ENCODE data around the gene ZNF592.
A peak's percentile ranks its signal among the peaks of the same experiment; 100 is the strongest.

The ZNF592 gene

DNA sequence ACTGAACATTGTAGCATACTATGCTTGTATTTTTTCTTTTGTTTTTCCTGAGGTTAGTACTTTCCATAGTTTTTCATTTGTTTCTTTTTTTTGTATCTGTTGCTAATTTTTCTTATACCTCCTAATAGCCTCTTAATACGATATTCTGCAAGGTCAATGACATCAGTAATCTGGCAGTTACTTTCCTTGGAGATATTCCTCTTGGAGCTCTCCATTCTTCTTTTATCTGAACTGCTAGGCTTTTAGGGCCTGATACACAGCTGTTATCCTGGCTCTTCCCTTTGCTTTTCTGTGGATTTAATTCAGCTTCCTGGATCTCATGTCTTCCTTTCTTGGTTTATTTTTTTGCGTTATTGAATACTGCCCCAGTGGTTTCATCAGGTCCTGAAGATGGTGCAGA, 81.6 kb downstream of the ZNF592 start:
- no peak overlapping the region for H3K9ac ChIP-seq (ENCODE audit: low read length)
- no peaks in the 10 kb centered on the region for H3K27me3 ChIP-seq (ENCODE audit: control insufficient read depth, insufficient read depth, low read length)
- no peaks in the 10 kb centered on the region for H3K36me3 ChIP-seq (ENCODE audit: control insufficient read depth, insufficient read depth, low read length)
- no peak overlapping the region for H3K4me3 ChIP-seq (ENCODE audit: low read length)
- peaks cover 12% of the 10 kb centered on the region for H3K4me1 ChIP-seq (ENCODE audit: control insufficient read depth, insufficient read depth, low read length)
- H3K27ac ChIP-seq (ENCODE audit: low read depth, low read length): no peak overlapping the region

GRCh38 chr15:84831028-84831427, 82.6 kb downstream of the ZNF592 start:
- Histone ChIP-seq H3K27ac (ENCODE audit: low read depth, low read length) (peak overlapping the region; percentile 13), H3K4me3 (ENCODE audit: low read length) (no peak overlapping the region), H3K36me3 (ENCODE audit: control insufficient read depth, insufficient read depth, low read length) (no peaks in the 10 kb centered on the region), H3K4me1 (ENCODE audit: control insufficient read depth, insufficient read depth, low read length) (peaks cover 12% of the 10 kb centered on the region), H3K27me3 (ENCODE audit: control insufficient read depth, insufficient read depth, low read length) (no peaks in the 10 kb centered on the region), H3K9ac (ENCODE audit: low read length) (no peak overlapping the region)

DNA sequence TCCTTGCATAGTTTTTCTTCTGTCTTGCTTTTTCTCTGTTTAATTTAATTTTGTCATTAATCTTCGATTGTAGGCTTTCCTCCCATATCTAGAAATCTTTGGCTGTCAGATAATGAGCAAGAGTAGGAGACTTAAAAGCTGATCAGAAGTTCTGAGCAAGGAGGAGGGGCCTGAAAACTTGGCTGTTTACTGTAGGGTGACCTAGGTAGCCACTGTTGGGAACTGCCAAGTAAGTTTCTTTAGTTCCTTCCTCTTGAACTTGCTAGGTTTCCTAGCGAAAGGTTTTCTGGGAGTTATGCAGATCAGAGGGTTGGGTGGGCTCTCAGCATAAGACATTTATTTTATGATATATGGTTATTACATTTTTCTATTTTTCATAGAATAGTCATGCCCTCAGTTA, 83.2 kb downstream of the ZNF592 start:
- Histone ChIP-seq H3K27me3 (ENCODE audit: control insufficient read depth, insufficient read depth, low read length) (no peaks in the 10 kb centered on the region), H3K36me3 (ENCODE audit: control insufficient read depth, insufficient read depth, low read length) (no peaks in the 10 kb centered on the region), H3K27ac (ENCODE audit: low read depth, low read length) (peak overlapping the region; percentile 13), H3K9ac (ENCODE audit: low read length) (no peak overlapping the region), H3K4me3 (ENCODE audit: low read length) (no peak overlapping the region), H3K4me1 (ENCODE audit: control insufficient read depth, insufficient read depth, low read length) (peaks cover 12% of the 10 kb centered on the region)

GRCh38 chr15:84832448-84833040, 84.2 kb downstream of the ZNF592 start:
- no peak overlapping the region for H3K4me3 ChIP-seq (ENCODE audit: low read length)
- no peaks in the 10 kb centered on the region for H3K36me3 ChIP-seq (ENCODE audit: control insufficient read depth, insufficient read depth, low read length)
- H3K27me3 ChIP-seq (ENCODE audit: control insufficient read depth, insufficient read depth, low read length): no peaks in the 10 kb centered on the region
- H3K9ac ChIP-seq (ENCODE audit: low read length): no peak overlapping the region
- H3K27ac ChIP-seq (ENCODE audit: low read depth, low read length): no peak overlapping the region
- peaks cover 12% of the 10 kb centered on the region for H3K4me1 ChIP-seq (ENCODE audit: control insufficient read depth, insufficient read depth, low read length)

- no peak overlapping the region for H3K4me3 ChIP-seq (ENCODE audit: low read length)
- H3K27ac ChIP-seq (ENCODE audit: low read depth, low read length): no peak overlapping the region
- H3K9ac ChIP-seq (ENCODE audit: low read length): no peak overlapping the region
- peaks cover 9% of the 10 kb centered on the region for H3K4me1 ChIP-seq (ENCODE audit: control insufficient read depth, insufficient read depth, low read length)
- no peaks in the 10 kb centered on the region for H3K27me3 ChIP-seq (ENCODE audit: control insufficient read depth, insufficient read depth, low read length)
- H3K36me3 ChIP-seq (ENCODE audit: control insufficient read depth, insufficient read depth, low read length): no peaks in the 10 kb centered on the region
Measured at GRCh38 chr15:84833447-84834228, 85.2 kb downstream of the ZNF592 start.

DNA sequence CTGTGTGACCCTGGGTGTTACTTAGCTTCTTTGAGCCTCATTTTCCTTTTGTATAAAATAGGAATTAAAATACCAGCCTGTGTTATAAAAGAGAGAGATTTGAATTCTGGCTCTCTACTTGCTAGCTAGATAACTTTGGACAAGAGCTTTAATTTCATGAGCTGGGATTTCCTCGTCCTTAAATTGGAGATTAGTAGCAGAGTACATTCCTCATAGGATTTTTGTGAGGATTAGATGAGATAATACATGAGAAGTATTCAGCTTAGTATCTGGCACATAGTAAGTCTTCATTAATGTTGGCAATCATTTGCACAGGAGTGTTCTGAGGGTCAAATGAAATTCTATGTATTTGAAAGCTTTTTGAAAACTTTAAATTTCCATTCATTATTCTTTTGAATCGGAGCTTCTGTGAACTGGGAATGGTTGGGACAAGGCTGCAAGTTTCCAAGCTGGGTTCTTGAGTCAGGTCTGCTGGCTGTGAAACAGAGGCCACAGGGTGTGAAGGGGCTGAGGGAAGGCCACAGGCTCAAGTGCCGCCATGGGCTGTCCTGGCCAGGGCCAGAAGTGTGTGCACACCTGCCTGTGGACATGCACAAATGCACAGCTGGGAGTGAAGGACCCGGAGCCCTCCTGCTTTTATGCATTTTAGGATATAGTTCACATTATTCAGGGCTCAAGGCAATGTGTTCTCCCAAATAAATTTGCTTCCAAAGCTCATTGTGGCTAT, 86.0 kb downstream of the ZNF592 start:
- Histone ChIP-seq H3K27me3 (ENCODE audit: control insufficient read depth, insufficient read depth, low read length) (no peaks in the 10 kb centered on the region), H3K36me3 (ENCODE audit: control insufficient read depth, insufficient read depth, low read length) (no peaks in the 10 kb centered on the region), H3K4me3 (ENCODE audit: low read length) (no peak overlapping the region), H3K27ac (ENCODE audit: low read depth, low read length) (no peak overlapping the region), H3K4me1 (ENCODE audit: control insufficient read depth, insufficient read depth, low read length) (peaks cover 12% of the 10 kb centered on the region), H3K9ac (ENCODE audit: low read length) (no peak overlapping the region)

- Histone ChIP-seq H3K4me3 (ENCODE audit: low read length) (no peak overlapping the region), H3K36me3 (ENCODE audit: control insufficient read depth, insufficient read depth, low read length) (no peaks in the 10 kb centered on the region), H3K27me3 (ENCODE audit: control insufficient read depth, insufficient read depth, low read length) (no peaks in the 10 kb centered on the region), H3K9ac (ENCODE audit: low read length) (no peak overlapping the region), H3K27ac (ENCODE audit: low read depth, low read length) (no peak overlapping the region), H3K4me1 (ENCODE audit: control insufficient read depth, insufficient read depth, low read length) (peaks cover 12% of the 10 kb centered on the region)
Measured at GRCh38 chr15:84834969-84835368, 86.6 kb downstream of the ZNF592 start.

- Histone ChIP-seq H3K27ac (ENCODE audit: low read depth, low read length) (no peak overlapping the region), H3K4me1 (ENCODE audit: control insufficient read depth, insufficient read depth, low read length) (peaks cover 19% of the 10 kb centered on the region), H3K4me3 (ENCODE audit: low read length) (no peak overlapping the region), H3K36me3 (ENCODE audit: control insufficient read depth, insufficient read depth, low read length) (no peaks in the 10 kb centered on the region), H3K27me3 (ENCODE audit: control insufficient read depth, insufficient read depth, low read length) (no peaks in the 10 kb centered on the region), H3K9ac (ENCODE audit: low read length) (no peak overlapping the region)
Measured at GRCh38 chr15:84835661-84836337, 87.4 kb downstream of the ZNF592 start.

GRCh38 chr15:84836844-84837243, 88.5 kb downstream of the ZNF592 start:
- Histone ChIP-seq H3K27ac (ENCODE audit: low read depth, low read length) (no peak overlapping the region), H3K4me3 (ENCODE audit: low read length) (no peak overlapping the region), H3K36me3 (ENCODE audit: control insufficient read depth, insufficient read depth, low read length) (no peaks in the 10 kb centered on the region), H3K9ac (ENCODE audit: low read length) (no peak overlapping the region), H3K27me3 (ENCODE audit: control insufficient read depth, insufficient read depth, low read length) (no peaks in the 10 kb centered on the region), H3K4me1 (ENCODE audit: control insufficient read depth, insufficient read depth, low read length) (peaks cover 25% of the 10 kb centered on the region)

- Histone ChIP-seq H3K4me3 (ENCODE audit: low read length) (no peak overlapping the region), H3K36me3 (ENCODE audit: control insufficient read depth, insufficient read depth, low read length) (no peaks in the 10 kb centered on the region), H3K9ac (ENCODE audit: low read length) (no peak overlapping the region), H3K27ac (ENCODE audit: low read depth, low read length) (peak overlapping the region; percentile 76), H3K27me3 (ENCODE audit: control insufficient read depth, insufficient read depth, low read length) (no peaks in the 10 kb centered on the region), H3K4me1 (ENCODE audit: control insufficient read depth, insufficient read depth, low read length) (peaks cover 16% of the 10 kb centered on the region)
Measured at GRCh38 chr15:84839714-84840113, 91.3 kb downstream of the ZNF592 start.

DNA sequence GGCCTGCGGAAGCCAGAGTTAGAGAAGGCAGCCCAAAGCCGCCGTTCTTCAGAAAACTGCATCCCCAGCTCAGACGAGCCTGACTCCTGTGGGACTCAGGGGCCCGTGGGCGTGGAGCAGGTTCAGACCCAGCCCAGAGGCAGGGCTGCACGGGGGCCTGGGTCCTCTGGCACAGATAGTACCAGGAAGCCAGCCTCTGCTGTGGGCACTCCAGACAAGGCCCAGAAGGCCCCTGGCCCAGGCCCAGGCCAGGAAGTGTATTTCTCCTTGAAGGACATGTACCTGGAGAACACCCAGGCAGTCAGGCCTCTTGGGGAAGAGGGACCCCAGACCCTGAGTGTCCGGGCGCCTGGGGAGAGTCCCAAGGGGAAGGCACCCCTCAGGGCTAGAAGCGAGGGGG, 91.9 kb downstream of the ZNF592 start:
- peaks cover 18% of the 10 kb centered on the region for H3K4me1 ChIP-seq (ENCODE audit: control insufficient read depth, insufficient read depth, low read length)
- H3K9ac ChIP-seq (ENCODE audit: low read length): no peak overlapping the region
- peak overlapping the region; percentile 76 for H3K27ac ChIP-seq (ENCODE audit: low read depth, low read length)

GRCh38 chr15:84840741-84841429, 92.5 kb downstream of the ZNF592 start:
- Histone ChIP-seq H3K4me3 (ENCODE audit: low read length) (no peak overlapping the region), H3K36me3 (ENCODE audit: control insufficient read depth, insufficient read depth, low read length) (no peaks in the 10 kb centered on the region), H3K9ac (ENCODE audit: low read length) (peak overlapping the region; percentile 24), H3K27ac (ENCODE audit: low read depth, low read length) (peak overlapping the region; percentile 76), H3K4me1 (ENCODE audit: control insufficient read depth, insufficient read depth, low read length) (peaks cover 18% of the 10 kb centered on the region), H3K27me3 (ENCODE audit: control insufficient read depth, insufficient read depth, low read length) (no peaks in the 10 kb centered on the region)

More for the DNA sequence above, 91.9 kb downstream of the ZNF592 start:
- Histone ChIP-seq H3K36me3 (ENCODE audit: control insufficient read depth, insufficient read depth, low read length) (no peaks in the 10 kb centered on the region), H3K4me3 (ENCODE audit: low read length) (no peak overlapping the region), H3K27me3 (ENCODE audit: control insufficient read depth, insufficient read depth, low read length) (no peaks in the 10 kb centered on the region)
